NT2/D1 (cell line): ENCODE results near the gene LRRC25.

Experiments
- SUZ12 ChIP-seq: IDR thresholded peaks from 2 replicates; pipeline ENCODE4 v1.6.1; 2011; ENCODE audit not compliant: insufficient read length, insufficient read depth; ENCODE audit errors: extremely low read depth
- YY1 ChIP-seq: IDR thresholded peaks from 2 replicates; pipeline ENCODE4 v1.6.1; 2011; ENCODE audit not compliant: insufficient read length, insufficient read depth
- ZNF274 ChIP-seq: IDR thresholded peaks from 2 replicates; pipeline ENCODE4 v1.6.1; 2011; ENCODE audit warnings: mild to moderate bottlenecking, low read depth, low read length

GRCh38 chr19:18393836-18394235 lies 3.6 kb downstream of the LRRC25 start:
- TF ChIP-seq ZNF274, result no peak
- TF ChIP-seq SUZ12, result no peak
- TF ChIP-seq YY1, result no peak
